ENCODE data around the gene C1QTNF2. TPM values are rescaled to one million over a fixed set of nuclear protein-coding genes. Genes with fewer than 3 reads are reported as not detected.

The C1QTNF2 gene
- total RNA-seq, 2 donors from 2014 or later = 8.4 TPM; not detected in 1

- H3K36me3 ChIP-seq = no peaks in the 10 kb centered on the region
- 66% methylated on average over 6 of the region's 6 CpGs for WGBS
- intact Hi-C loops (cut with DNase I) = no loop called here
- no peak for DNase-seq (ENCODE audit: low spot score)
- no peak overlapping the region for H3K4me3 ChIP-seq
- TF ChIP-seq CTCF (IDR thresholded peaks at IDR 0.05) = no peak
- no peak for TF ChIP-seq POLR2AphosphoS5 (IDR thresholded peaks at IDR 0.05)
- TF ChIP-seq POLR2A (IDR thresholded peaks at IDR 0.05) = no peak
- no peaks in the 10 kb centered on the region for H3K9me3 ChIP-seq
- H3K4me1 ChIP-seq (replicated peaks) = no peaks in the 10 kb centered on the region
- no peak overlapping the region for H3K27ac ChIP-seq
- H3K27me3 ChIP-seq (replicated peaks; ENCODE audit: insufficient read depth) = no peaks in the 10 kb centered on the region
These were observed 42.6 kb downstream of the C1QTNF2 start for GRCh38 chr5:160327818-160328217.

- no peak overlapping the region for H3K27ac ChIP-seq
- no peaks in the 10 kb centered on the region for H3K9me3 ChIP-seq
- TF ChIP-seq CTCF (IDR thresholded peaks at IDR 0.05) (no peak), POLR2A (IDR thresholded peaks at IDR 0.05) (no peak), POLR2AphosphoS5 (IDR thresholded peaks at IDR 0.05) (no peak)
- intact Hi-C loops (cut with DNase I) = no loop called here
- no peak for DNase-seq (ENCODE audit: low spot score)
- WGBS = 94% methylated on average over 2 of the region's 2 CpGs
- H3K36me3 ChIP-seq = no peaks in the 10 kb centered on the region
- no peaks in the 10 kb centered on the region for H3K4me1 ChIP-seq (replicated peaks)
- H3K27me3 ChIP-seq (replicated peaks; ENCODE audit: insufficient read depth) = no peaks in the 10 kb centered on the region
- H3K4me3 ChIP-seq = no peak overlapping the region
These were observed 43.4 kb downstream of the C1QTNF2 start for GRCh38 chr5:160326981-160327380.

- Histone ChIP-seq H3K36me3 (no peaks in the 10 kb centered on the region), H3K4me1 (replicated peaks) (no peaks in the 10 kb centered on the region), H3K4me3 (no peak overlapping the region), H3K27ac (no peak overlapping the region), H3K9me3 (no peaks in the 10 kb centered on the region), H3K27me3 (replicated peaks; ENCODE audit: insufficient read depth) (no peaks in the 10 kb centered on the region)
- 95% methylated on average over 2 of the region's 2 CpGs for WGBS
- TF ChIP-seq POLR2A (IDR thresholded peaks at IDR 0.05) (no peak), POLR2AphosphoS5 (IDR thresholded peaks at IDR 0.05) (no peak), CTCF (IDR thresholded peaks at IDR 0.05) (no peak)
- no peak for DNase-seq (ENCODE audit: low spot score)
- intact Hi-C loops (cut with DNase I) = no loop called here
These were observed 44.7 kb downstream of the C1QTNF2 start for GRCh38 chr5:160325716-160326115.

- intact Hi-C loops (cut with DNase I) = no loop called here
- H3K4me3 ChIP-seq = no peak overlapping the region
- H3K27me3 ChIP-seq (replicated peaks; ENCODE audit: insufficient read depth) = no peaks in the 10 kb centered on the region
- H3K27ac ChIP-seq = no peak overlapping the region
- WGBS = 81% methylated on average over 2 of the region's 2 CpGs
- no peaks in the 10 kb centered on the region for H3K36me3 ChIP-seq
- no peaks in the 10 kb centered on the region for H3K4me1 ChIP-seq (replicated peaks)
- DNase-seq (ENCODE audit: low spot score) = no peak
- TF ChIP-seq POLR2AphosphoS5 (IDR thresholded peaks at IDR 0.05) (no peak), POLR2A (IDR thresholded peaks at IDR 0.05) (no peak), CTCF (IDR thresholded peaks at IDR 0.05) (no peak)
- H3K9me3 ChIP-seq = no peaks in the 10 kb centered on the region
These were observed 45.5 kb downstream of the C1QTNF2 start for GRCh38 chr5:160324886-160325285.

- Histone ChIP-seq H3K4me3 (no peak overlapping the region), H3K27me3 (replicated peaks; ENCODE audit: insufficient read depth) (no peaks in the 10 kb centered on the region), H3K9me3 (no peaks in the 10 kb centered on the region), H3K4me1 (replicated peaks) (no peaks in the 10 kb centered on the region), H3K27ac (no peak overlapping the region), H3K36me3 (no peaks in the 10 kb centered on the region)
- WGBS = 92% methylated on average over 4 of the region's 4 CpGs
- TF ChIP-seq POLR2A (IDR thresholded peaks at IDR 0.05) (no peak), CTCF (IDR thresholded peaks at IDR 0.05) (no peak), POLR2AphosphoS5 (IDR thresholded peaks at IDR 0.05) (no peak)
- no peak for DNase-seq (ENCODE audit: low spot score)
- intact Hi-C loops (cut with DNase I) = no loop called here
These were observed 52.0 kb downstream of the C1QTNF2 start for GRCh38 chr5:160318409-160318808.
